Pancreas (tissue), 10 donors: ENCODE data around the gene OGA. TPM values are rescaled to one million over a fixed set of nuclear protein-coding genes. Genes with fewer than 3 reads are reported as not detected.

Source experiments
- ATAC-seq, 4 donors: fragments of 200-7000 bp; cut with Tn5 transposase; one replicate each; pipeline versions ENCODE4 v1.8.0 to v1.9.1; 2020; ENCODE audit warnings: mild to moderate bottlenecking in 4 of 4, moderate library complexity in 4 of 4
- DNase-seq, 6 donors: peaks; one replicate each; pipeline ENCODE4 v3.0.0-alpha.2; 2020
- FAIRE-seq: peaks from 2 replicates; lab custom pipeline; 2012; peaks lifted over from hg19 to GRCh38; lab: Jason Lieb, UNC
- H3K27ac ChIP-seq, 4 donors: fragments of 200-600 bp; sonication (generic); 1 replicate in 3 of 4; 2 replicates in 1 of 4; pipeline versions ENCODE4 v1.5.0 to v1.8.0; 2020
- H3K27me3 ChIP-seq, 4 donors: fragments of 200-600 bp; one replicate each; pipeline ENCODE4 v1.8.0; 2021
- H3K36me3 ChIP-seq, 3 donors: fragments of 200-600 bp; sonication (generic) in 1 of 3; one replicate each; pipeline versions ENCODE4 v1.5.0 to v1.8.0; 2020 to 2021
- H3K4me1 ChIP-seq, 3 donors: fragments of 200-600 bp; one replicate each; pipeline ENCODE4 v1.8.0; 2021
- H3K4me3 ChIP-seq, 4 donors: fragments of 200-600 bp; sonication (generic) in 2 of 4; one replicate each; pipeline versions ENCODE4 v1.5.0 to v1.8.0; 2020 to 2021
- H3K9me3 ChIP-seq, 4 donors: fragments of 200-600 bp; one replicate each; pipeline ENCODE4 v1.8.0; 2021
- CTCF ChIP-seq, 4 donors: fragments of 200-600 bp; sonication (generic) in 3 of 4; IDR thresholded peaks; one replicate each; pipeline versions ENCODE4 v1.5.0 to v1.8.0; 2021; ENCODE audit warnings: antibody characterized with exemption in 4 of 4
- WGBS, 2 donors: extraction: QIAGEN DNeasy Blood & Tissue Kit; methylation state at CpG; one replicate each; pipeline ENCODE4 v1.1.7; 2013; 5-methylcytosine and 5-hydroxymethylcytosine counted together
- intact Hi-C, 3 donors: fragments of 100-400 bp; cut with DNase I; formaldehyde crosslinking; loops; one replicate each; pipeline versions ENCODE4 v1.11.1 to v1.14.2; 2022
- polyA plus RNA-seq, 2 donors: library from polyadenylated mRNA; stranded (reverse); fragments of 200-250 nt; gene quantifications; one replicate each; pipeline ENCODE4 v1.2.3, GENCODE V29; 2013
- total RNA-seq, 6 donors: library from RNA; stranded (reverse); fragmentation: NEBNext Ultra II Directional in 4 of 6; extraction: Animal tissue kit (Norgen Biotek cat#: 25700) in 4 of 6; gene quantifications; one replicate each; pipeline versions ENCODE4 v1.2.1 to v1.2.4, GENCODE V29; 2021 to 2023
- donor health status: healthy with polysubstance abuse.
- donor health status: DM: no; HTN: no; CAD: no; lungs with moderate emphysema.
- donor health status: DM: no; HTN: no; CAD: no.
- donor health status: control.
- donor health status: control.
- donor health status: Bipolar disorder and iron deficiency.
- donor health status: DM: yes; HTN: yes; CAD: no.
- donor health status: DM: no; HTN: no; CAD: no.
- donor health status: DM: no; HTN: no; CAD: no.
- donor health status: DM: yes; HTN: yes; CAD: no.

Gene OGA
- total and polyA plus RNA-seq, 8 donors, result 29.3 to 57.3 (median 32.2) TPM

DNA sequence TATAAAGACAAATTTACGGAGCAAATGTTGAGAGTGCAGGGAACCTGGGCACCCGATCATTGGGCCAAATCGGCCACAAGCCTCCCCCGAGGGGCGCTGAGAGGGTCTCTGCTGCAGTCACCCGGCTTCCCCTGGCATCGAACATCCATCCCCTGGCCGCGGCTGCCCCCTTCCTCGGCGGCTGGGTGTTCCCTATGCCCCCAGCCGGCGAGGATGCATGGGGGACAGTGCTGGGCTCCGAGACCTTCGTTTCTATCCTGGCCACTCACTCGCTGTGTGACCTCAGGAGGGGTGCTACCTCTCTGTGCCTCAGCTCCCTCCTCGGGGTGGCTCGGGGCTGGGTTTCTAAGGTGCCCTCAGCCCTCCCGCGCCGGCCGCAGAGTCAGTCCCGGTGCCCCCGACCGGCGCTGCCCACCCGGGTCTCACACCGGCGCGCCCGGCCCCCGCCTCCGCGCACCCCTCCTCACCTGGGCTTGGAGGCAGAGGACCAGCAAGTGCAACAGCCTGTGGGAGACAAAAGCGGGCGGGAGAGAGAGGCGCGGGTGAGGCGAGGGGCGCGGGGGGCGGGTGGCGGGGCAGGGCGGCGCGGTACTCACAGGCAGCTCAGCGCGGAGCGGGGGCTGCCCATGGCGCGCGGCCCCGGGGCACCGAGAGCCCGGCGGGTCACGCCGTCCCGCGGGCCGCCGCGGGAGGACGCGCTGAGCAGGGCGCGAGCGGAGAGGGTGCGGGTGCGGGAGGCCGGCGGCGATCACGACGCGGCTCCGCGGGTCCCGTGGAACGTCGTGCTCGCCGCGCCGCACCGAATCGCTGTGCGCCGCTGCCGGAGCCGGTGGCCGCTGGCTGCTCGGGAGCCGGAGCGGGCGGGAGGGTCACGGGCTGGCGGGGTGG lies 42.7 kb downstream of the OGA start, which contains the start of gene FGF8:
FGF8 (minus strand) TSS at position 842 of the 888 bp plus-strand sequence; CDS start at position 628, 214 bp downstream.
- Histone ChIP-seq H3K4me3 (peak within 1 kb of the TSS in 2 of 4 donors; percentile 13 to 27), H3K9me3 (no peaks in the 10 kb centered on the region), H3K36me3 (no peaks in the 10 kb centered on the region), H3K27ac (no peak within 1 kb of the TSS), H3K27me3 (peaks cover 0 to 22% (median 6%) of the 10 kb centered on the region in 4 donors), H3K4me1 (peaks cover 0 to 26% (median 10%) of the 10 kb centered on the region in 3 donors)
- DNase-seq, result no peak
- no peak for TF ChIP-seq CTCF (IDR thresholded peaks at IDR 0.05)
- no peak for FAIRE-seq
- 2% methylated on average over 57 to 98 of the region's 98 CpGs for WGBS, 2 donors
- intact Hi-C loops, result loop anchor here in 1 of 3 donors (10.0 kb wide), 1 partner anchor 161 kb away; no protein-coding TSS in a partner anchor
- ATAC-seq, result no peak

DNA sequence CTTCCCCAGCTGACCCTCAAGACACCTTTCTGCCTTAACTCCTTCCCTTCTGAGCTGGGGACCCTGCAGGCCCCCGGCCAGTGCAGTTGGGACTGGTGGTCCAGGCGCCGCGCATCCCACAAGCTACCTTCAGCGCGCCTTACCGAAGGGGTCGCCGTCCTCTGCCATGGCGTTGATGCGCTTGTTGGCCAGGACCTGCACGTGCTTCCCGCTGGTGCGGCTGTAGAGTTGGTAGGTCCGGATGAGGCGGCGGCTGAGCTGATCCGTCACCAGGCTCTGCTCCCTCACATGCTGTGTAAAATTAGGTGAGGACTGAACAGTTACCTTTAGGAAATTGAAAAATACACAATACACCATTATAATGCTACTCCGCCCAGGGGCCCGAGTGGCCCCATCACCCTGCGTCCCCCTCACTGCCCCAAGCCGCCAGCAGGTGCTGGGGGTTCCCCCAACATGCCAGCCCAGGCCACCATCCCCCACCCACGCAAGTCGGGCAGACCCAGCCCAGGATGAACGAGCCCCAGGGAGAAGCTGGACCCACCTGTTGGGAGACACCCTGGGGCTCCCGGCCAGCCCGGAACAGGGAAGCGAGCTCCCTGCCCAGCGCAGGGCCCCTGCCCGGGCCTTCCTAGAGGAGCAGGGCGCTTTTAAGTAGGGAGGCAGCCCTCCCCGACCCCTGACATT lies 43.5 kb downstream of the OGA start:
- Histone ChIP-seq H3K4me3 (no peak overlapping the region), H3K27ac (no peak overlapping the region), H3K27me3 (peaks cover 0 to 22% (median 6%) of the 10 kb centered on the region in 4 donors), H3K36me3 (no peaks in the 10 kb centered on the region), H3K4me1 (peaks cover 0 to 21% (median 10%) of the 10 kb centered on the region in 3 donors), H3K9me3 (no peaks in the 10 kb centered on the region)
- intact Hi-C loops, result loop anchor here in 1 of 3 donors (10.0 kb wide), 1 partner anchor 160 kb away; no protein-coding TSS in a partner anchor
- WGBS, 2 donors, result 11 to 12% methylated on average over 31 to 32 of the region's 32 CpGs
- no peak for DNase-seq
- no peak for FAIRE-seq
- TF ChIP-seq CTCF (IDR thresholded peaks at IDR 0.05), result no peak
- no peak for ATAC-seq

- Histone ChIP-seq H3K9me3 (no peaks in the 10 kb centered on the region), H3K27me3 (peaks cover 0 to 22% (median 6%) of the 10 kb centered on the region in 4 donors), H3K27ac (no peak overlapping the region), H3K4me1 (peaks cover 0 to 15% (median 5%) of the 10 kb centered on the region in 3 donors), H3K36me3 (no peaks in the 10 kb centered on the region), H3K4me3 (no peak overlapping the region)
- intact Hi-C loops, result loop anchor here in 1 of 3 donors (10.0 kb wide), 1 partner anchor 159 kb away; no protein-coding TSS in a partner anchor
- ATAC-seq (no peak), FAIRE-seq (no peak), DNase-seq (no peak)
- 10 to 11% methylated on average over 13 of the region's 13 CpGs for WGBS, 2 donors
- no peak for TF ChIP-seq CTCF (IDR thresholded peaks at IDR 0.05)
Observed at GRCh38 chr10:101773923-101774588, 44.2 kb downstream of the OGA start.

DNA sequence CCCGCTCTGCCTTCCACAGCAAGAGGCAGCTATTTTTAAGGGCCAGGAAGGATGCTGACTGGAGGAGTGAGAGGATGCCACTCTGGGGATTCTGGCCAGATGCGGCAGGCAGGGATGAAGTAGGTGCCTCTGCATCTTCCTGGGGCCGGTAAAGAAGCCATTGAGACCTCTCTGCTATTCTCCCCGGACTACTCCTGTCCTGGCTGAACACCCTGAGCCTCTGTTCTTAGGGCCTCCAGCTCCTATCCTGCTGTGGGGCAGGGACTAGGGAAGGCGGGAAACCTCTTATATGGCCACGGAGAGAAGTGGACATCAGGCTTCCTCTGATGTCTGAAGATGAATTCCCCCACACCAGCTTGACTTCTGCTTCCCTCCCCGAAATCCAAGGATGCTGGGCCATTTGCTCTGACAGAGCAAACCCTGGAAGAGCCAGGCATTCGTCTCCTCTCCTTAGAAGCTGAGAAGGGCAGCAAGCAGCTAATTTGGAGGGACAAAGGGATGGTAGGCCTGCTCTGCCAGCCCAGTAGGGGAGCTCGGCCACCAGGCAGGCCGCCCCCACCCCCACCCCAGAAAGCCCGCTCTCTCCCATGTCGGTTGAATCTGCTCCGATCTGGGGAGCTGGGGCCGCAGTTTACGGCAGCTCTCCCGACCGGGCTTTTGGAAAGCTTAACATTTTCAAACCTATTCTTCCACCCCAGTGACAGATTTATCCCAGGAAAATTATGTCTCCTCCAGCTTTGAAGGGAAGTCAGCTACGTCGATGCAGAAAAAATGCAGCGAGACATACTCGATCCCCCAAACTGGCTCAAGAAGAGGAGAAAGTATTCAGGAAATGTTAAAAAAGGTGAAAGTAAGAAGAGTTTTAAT lies 45.1 kb downstream of the OGA start:
- ATAC-seq (no peak), DNase-seq (no peak), FAIRE-seq (no peak)
- H3K27ac ChIP-seq, result no peak overlapping the region
- TF ChIP-seq CTCF (IDR thresholded peaks at IDR 0.05), result no peak
- no peak overlapping the region for H3K4me3 ChIP-seq
- H3K27me3 ChIP-seq, result peaks cover 0 to 22% (median 6%) of the 10 kb centered on the region in 4 donors
- WGBS, 2 donors, result 34 to 35% methylated on average over 21 of the region's 21 CpGs
- intact Hi-C loops, result loop anchor here in 1 of 3 donors (10.0 kb wide), 1 partner anchor 158 kb away; no protein-coding TSS in a partner anchor
- no peaks in the 10 kb centered on the region for H3K9me3 ChIP-seq
- peaks cover 0 to 10% (median 5%) of the 10 kb centered on the region in 3 donors for H3K4me1 ChIP-seq
- no peaks in the 10 kb centered on the region for H3K36me3 ChIP-seq
